HUES48 (cell line): ENCODE data around the gene FLCN.
A peak's percentile ranks its signal among the peaks of the same experiment; 100 is the strongest.
"Not testable (repeated sequence)": the region's sequence is repeated elsewhere in the genome, so short reads cannot be mapped to it uniquely, and the experiment has no call there.

ENCODE experiments used
- H3K27ac ChIP-seq: one replicate; pipeline ENCODE4 v1.7.0; 2013; ENCODE audit warnings: low read depth, low read length, inconsistent platforms
- H3K27me3 ChIP-seq: 2 replicates; pipeline ENCODE4 v1.6.1; 2013; ENCODE audit warnings: mild to moderate bottlenecking, low read length; ENCODE audit not compliant: control insufficient read depth, insufficient read depth
- H3K36me3 ChIP-seq: 2 replicates; pipeline ENCODE4 v1.6.1; 2013; ENCODE audit warnings: low read length; ENCODE audit not compliant: control insufficient read depth, insufficient read depth
- H3K4me1 ChIP-seq: 2 replicates; pipeline ENCODE4 v1.6.1; 2013; ENCODE audit warnings: mild to moderate bottlenecking, low read length; ENCODE audit not compliant: control insufficient read depth, insufficient read depth
- H3K4me3 ChIP-seq: 2 replicates; pipeline ENCODE4 v1.5.1; 2013; ENCODE audit warnings: mild to moderate bottlenecking, low read depth, low read length
- H3K9ac ChIP-seq: 2 replicates; pipeline ENCODE4 v1.6.1; 2013; ENCODE audit warnings: mild to moderate bottlenecking, low read depth, low read length, moderate library complexity
- H3K9me3 ChIP-seq: 2 replicates; pipeline ENCODE4 v1.6.1; 2013; ENCODE audit warnings: low read length; ENCODE audit not compliant: control insufficient read depth, insufficient read depth

FLCN gene

DNA sequence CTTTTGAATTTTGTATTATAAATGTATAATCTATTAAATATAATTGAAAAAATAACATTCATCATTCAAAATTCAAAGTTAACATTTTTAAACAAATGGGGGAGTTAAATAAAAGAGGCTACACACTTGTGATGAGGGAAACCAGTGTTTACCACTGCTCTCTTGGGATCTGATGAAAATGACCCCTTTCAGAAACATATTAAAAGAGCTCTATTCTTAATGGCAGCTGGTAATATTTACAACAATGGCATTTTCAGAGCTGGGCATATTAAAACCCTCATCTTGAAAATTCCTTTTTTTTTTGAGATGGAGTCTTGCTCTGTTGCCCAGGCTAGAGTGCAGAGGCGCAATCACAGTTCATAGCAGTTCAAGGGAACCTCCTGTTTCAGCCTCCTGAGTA is 19.3 kb upstream of the FLCN start:
- Histone ChIP-seq H3K27me3 (no peaks in the 10 kb centered on the region), H3K9me3 (no peaks in the 10 kb centered on the region), H3K27ac (no peak overlapping the region), H3K36me3 (peaks cover 85% of the 10 kb centered on the region), H3K4me3 (no peak overlapping the region), H3K9ac (no peak overlapping the region), H3K4me1 (no peaks in the 10 kb centered on the region)

DNA sequence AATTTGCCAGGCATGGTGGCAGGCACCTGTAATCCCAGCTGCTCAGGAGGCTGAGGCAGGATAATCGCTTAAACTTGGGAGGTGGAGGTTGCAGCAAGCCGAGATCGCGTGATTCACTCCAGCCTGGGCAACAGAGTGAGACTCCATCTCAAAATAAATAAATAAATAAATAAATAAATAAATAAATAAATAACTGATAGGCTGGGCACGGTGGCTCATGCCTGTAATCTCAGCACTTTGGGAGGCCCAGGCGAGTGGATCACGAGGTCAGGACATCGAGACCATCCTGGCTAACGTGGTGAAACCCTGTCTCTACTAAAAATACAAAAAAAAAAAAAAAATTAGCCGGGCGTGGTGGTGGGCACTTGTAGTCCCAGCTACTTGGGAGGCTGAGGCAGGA is 18.7 kb upstream of the FLCN start:
- H3K4me3 ChIP-seq, H3K27me3 ChIP-seq, H3K27ac ChIP-seq, H3K9ac ChIP-seq, H3K9me3 ChIP-seq, H3K4me1 ChIP-seq: not testable (repeated sequence)
- H3K36me3 ChIP-seq: peaks cover 82% of the 10 kb centered on the region

- peaks cover 77% of the 10 kb centered on the region for H3K36me3 ChIP-seq
- no peak overlapping the region for H3K9ac ChIP-seq
- H3K4me1 ChIP-seq: no peaks in the 10 kb centered on the region
Observed at GRCh38 chr17:17254036-17254435, 17.1 kb upstream of the FLCN start.

GRCh38 chr17:17253406-17253805 is 16.4 kb upstream of the FLCN start:
- no peak overlapping the region for H3K9ac ChIP-seq

More at GRCh38 chr17:17254036-17254435, 17.1 kb upstream of the FLCN start:
- H3K9me3 ChIP-seq: no peaks in the 10 kb centered on the region
- no peaks in the 10 kb centered on the region for H3K27me3 ChIP-seq
- no peak overlapping the region for H3K4me3 ChIP-seq
- H3K27ac ChIP-seq: no peak overlapping the region

DNA sequence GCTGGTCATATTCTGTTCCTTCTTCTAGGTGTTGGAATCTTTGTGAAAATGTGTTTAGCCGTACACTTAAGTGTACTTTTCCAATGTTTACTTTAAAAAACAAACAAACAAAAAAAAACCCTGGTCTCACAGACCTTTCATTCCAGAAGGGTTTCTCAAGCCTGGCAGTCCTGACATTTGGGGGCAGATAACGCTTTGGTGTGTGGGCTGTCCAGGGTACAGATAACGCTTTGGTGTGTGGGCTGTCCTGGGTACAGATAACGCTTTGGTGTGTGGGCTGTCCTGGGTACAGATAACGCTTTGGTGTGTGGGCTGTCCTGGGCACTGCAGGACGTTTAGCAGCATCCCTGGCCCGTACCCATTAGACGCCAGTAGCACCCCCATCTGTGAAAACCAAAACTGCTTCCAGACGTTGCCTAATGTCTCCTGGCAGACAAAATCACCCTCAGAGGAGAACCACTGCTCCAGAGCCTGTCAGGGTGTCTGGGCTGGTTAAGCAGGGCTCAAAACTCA is 15.2 kb upstream of the FLCN start:
- H3K27ac ChIP-seq: no peak overlapping the region
- no peaks in the 10 kb centered on the region for H3K9me3 ChIP-seq
- no peak overlapping the region for H3K4me3 ChIP-seq
- H3K36me3 ChIP-seq: peaks cover 80% of the 10 kb centered on the region
- no peaks in the 10 kb centered on the region for H3K4me1 ChIP-seq
- no peak overlapping the region for H3K9ac ChIP-seq
- H3K27me3 ChIP-seq: no peaks in the 10 kb centered on the region

More at GRCh38 chr17:17253406-17253805, 16.4 kb upstream of the FLCN start:
- Histone ChIP-seq H3K4me3 (no peak overlapping the region), H3K27ac (no peak overlapping the region), H3K36me3 (peaks cover 77% of the 10 kb centered on the region), H3K9me3 (no peaks in the 10 kb centered on the region), H3K4me1 (no peaks in the 10 kb centered on the region), H3K27me3 (no peaks in the 10 kb centered on the region)

GRCh38 chr17:17246879-17247278 is 9.9 kb upstream of the FLCN start:
- H3K36me3 ChIP-seq: peaks cover 58% of the 10 kb centered on the region
- H3K27ac ChIP-seq: no peak overlapping the region
- no peak overlapping the region for H3K9ac ChIP-seq
- H3K9me3 ChIP-seq: no peaks in the 10 kb centered on the region
- H3K4me1 ChIP-seq: no peaks in the 10 kb centered on the region
- H3K27me3 ChIP-seq: no peaks in the 10 kb centered on the region
- no peak overlapping the region for H3K4me3 ChIP-seq

DNA sequence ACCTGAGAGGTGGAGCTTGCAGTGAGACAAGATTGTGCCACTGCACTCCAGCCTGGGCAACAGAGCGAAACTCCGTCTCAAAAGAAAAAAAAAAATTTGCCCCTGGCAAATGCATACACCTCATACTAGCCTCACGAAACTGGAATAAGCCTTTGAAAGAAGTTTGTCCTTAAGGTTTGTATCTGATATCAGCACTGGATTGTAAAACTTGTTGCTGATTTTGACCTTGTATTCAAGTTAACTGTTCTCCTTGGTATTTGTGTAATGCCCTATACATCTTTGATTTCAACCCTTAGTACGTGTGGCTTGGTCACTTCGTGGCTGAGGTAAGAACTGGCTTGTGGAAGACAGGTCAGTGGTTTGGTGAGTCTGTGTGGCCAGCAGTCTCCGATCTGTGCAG is 6.2 kb upstream of the FLCN start:
- H3K9me3 ChIP-seq: no peaks in the 10 kb centered on the region
- H3K27ac ChIP-seq: no peak overlapping the region
- H3K27me3 ChIP-seq: no peaks in the 10 kb centered on the region
- no peak overlapping the region for H3K9ac ChIP-seq
- H3K36me3 ChIP-seq: peaks cover 35% of the 10 kb centered on the region
- H3K4me3 ChIP-seq: no peak overlapping the region
- no peaks in the 10 kb centered on the region for H3K4me1 ChIP-seq

DNA sequence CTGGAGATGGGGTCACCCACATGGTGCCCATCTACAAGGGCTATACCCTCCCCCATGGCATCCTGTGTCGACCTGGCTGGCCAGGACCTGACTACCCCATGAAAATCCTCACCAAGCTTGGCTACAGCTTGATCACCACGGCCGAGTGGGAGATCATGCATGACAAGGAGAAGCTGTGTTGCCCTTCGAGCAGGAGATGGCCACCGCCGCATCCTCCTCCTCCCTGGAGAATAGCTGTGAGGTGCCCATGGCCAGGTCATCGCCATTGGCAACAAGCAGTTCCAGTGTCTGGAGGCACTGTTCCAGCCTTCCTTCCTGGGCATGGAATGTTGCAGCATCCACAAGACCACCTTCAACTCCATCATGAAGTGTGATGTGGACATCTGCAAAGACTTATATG is 5.3 kb upstream of the FLCN start:
- Histone ChIP-seq H3K9me3 (no peaks in the 10 kb centered on the region), H3K4me3 (no peak overlapping the region), H3K9ac (no peak overlapping the region), H3K4me1 (no peaks in the 10 kb centered on the region), H3K27ac (no peak overlapping the region), H3K27me3 (no peaks in the 10 kb centered on the region), H3K36me3 (peaks cover 26% of the 10 kb centered on the region)

- H3K9ac ChIP-seq: no peak overlapping the region
- no peaks in the 10 kb centered on the region for H3K27me3 ChIP-seq
- H3K4me1 ChIP-seq: no peaks in the 10 kb centered on the region
- no peak overlapping the region for H3K4me3 ChIP-seq
- no peaks in the 10 kb centered on the region for H3K9me3 ChIP-seq
- H3K27ac ChIP-seq: no peak overlapping the region
- H3K36me3 ChIP-seq: peaks cover 20% of the 10 kb centered on the region
Observed at GRCh38 chr17:17241656-17242055, 4.7 kb upstream of the FLCN start.

DNA sequence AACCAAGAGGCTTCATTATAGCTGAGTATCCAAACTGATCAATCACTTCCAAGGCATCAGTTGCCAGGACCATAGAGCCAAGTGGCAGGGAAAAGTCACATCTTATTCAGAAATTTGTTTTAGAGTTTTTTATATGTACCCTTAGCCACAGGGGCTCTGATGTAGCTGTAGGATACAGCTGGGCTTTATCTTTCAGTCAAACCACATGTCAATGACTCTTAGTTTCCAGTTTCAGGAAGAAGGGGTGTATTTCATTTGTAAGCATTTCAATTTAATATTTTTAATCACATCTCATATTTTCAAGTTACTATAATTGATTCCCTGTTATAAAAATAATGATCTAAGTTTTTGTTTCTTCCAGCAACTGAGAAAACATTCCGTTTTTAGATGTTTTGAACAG is 2.9 kb upstream of the FLCN start:
- no peak overlapping the region for H3K9ac ChIP-seq
- H3K27me3 ChIP-seq: no peaks in the 10 kb centered on the region
- peaks cover 6% of the 10 kb centered on the region; the same call in 1 of the 2 replicates for H3K4me1 ChIP-seq
- no peak overlapping the region for H3K27ac ChIP-seq
- H3K36me3 ChIP-seq: peaks cover 8% of the 10 kb centered on the region; the same call in 1 of the 2 replicates
- H3K9me3 ChIP-seq: no peaks in the 10 kb centered on the region
- no peak overlapping the region for H3K4me3 ChIP-seq

- Histone ChIP-seq H3K27ac (peak overlapping the region; percentile 96), H3K9me3 (no peaks in the 10 kb centered on the region)
Observed at GRCh38 chr17:17236295-17237025, 508 bp downstream of the FLCN start.

More at GRCh38 chr17:17236295-17237025, 508 bp downstream of the FLCN start:
- Histone ChIP-seq H3K9ac (peak overlapping the region; percentile 99), H3K27me3 (no peaks in the 10 kb centered on the region), H3K36me3 (peaks cover 10% of the 10 kb centered on the region), H3K4me1 (peaks cover 6% of the 10 kb centered on the region; the same call in 1 of the 2 replicates), H3K4me3 (peak overlapping the region; percentile 95)
